HG02884 (cell line): ENCODE results near the gene EPHA7.

Experiments used
- ATAC-seq: cut with Tn5 transposase; IDR thresholded peaks from one replicate; pipeline ENCODE4 v1.9.1; 2021; ENCODE audit warnings: mild to moderate bottlenecking, moderate library complexity; ENCODE audit not compliant: unreplicated experiment

The EPHA7 gene

GRCh38 chr6:93419304-93420162 is at the start of gene EPHA7:
TSS of gene EPHA7 (minus strand) at chr6:93419559. CDS start at chr6:93419341, 218 bp downstream.
- ATAC-seq = peak; percentile 84

- ATAC-seq = no peak
These were observed 48.9 kb upstream of the EPHA7 start for GRCh38 chr6:93468291-93468690.

- ATAC-seq = no peak
These were observed 35.2 kb upstream of the EPHA7 start for GRCh38 chr6:93454533-93454932.

GRCh38 chr6:93453956-93454355 is 34.6 kb upstream of the EPHA7 start:
- peak; percentile 82 for ATAC-seq

GRCh38 chr6:93447874-93448273 is 28.5 kb upstream of the EPHA7 start:
- no peak for ATAC-seq

GRCh38 chr6:93437491-93437890 is 18.1 kb upstream of the EPHA7 start:
- no peak for ATAC-seq

- no peak for ATAC-seq
These were observed 14.2 kb upstream of the EPHA7 start for GRCh38 chr6:93433592-93433991.

- no peak for ATAC-seq
These were observed 5.1 kb upstream of the EPHA7 start for GRCh38 chr6:93424303-93425064.

GRCh38 chr6:93423542-93423941 is 4.2 kb upstream of the EPHA7 start:
- ATAC-seq = peak; percentile 31

GRCh38 chr6:93420163-93420795 is 920 bp upstream of the EPHA7 start:
- no peak for ATAC-seq

- ATAC-seq = no peak
These were observed 703 bp downstream of the EPHA7 start for GRCh38 chr6:93418408-93419303.

GRCh38 chr6:93418033-93418407 is 1.3 kb downstream of the EPHA7 start:
- ATAC-seq = no peak

GRCh38 chr6:93417421-93418013 is 1.8 kb downstream of the EPHA7 start:
- no peak for ATAC-seq

- no peak for ATAC-seq
These were observed 2.6 kb downstream of the EPHA7 start for GRCh38 chr6:93416571-93417420.

GRCh38 chr6:93413190-93413589 is 6.2 kb downstream of the EPHA7 start:
- no peak for ATAC-seq

GRCh38 chr6:93412452-93412851 is 6.9 kb downstream of the EPHA7 start:
- ATAC-seq = no peak

- ATAC-seq = no peak
These were observed 12.2 kb downstream of the EPHA7 start for GRCh38 chr6:93407186-93407585.

GRCh38 chr6:93403390-93403789 is 16.0 kb downstream of the EPHA7 start:
- ATAC-seq = no peak

- ATAC-seq = no peak
These were observed 20.6 kb downstream of the EPHA7 start for GRCh38 chr6:93398723-93399122.
